Measurements from ENCODE around the gene NLRC3.

Gene NLRC3

DNA sequence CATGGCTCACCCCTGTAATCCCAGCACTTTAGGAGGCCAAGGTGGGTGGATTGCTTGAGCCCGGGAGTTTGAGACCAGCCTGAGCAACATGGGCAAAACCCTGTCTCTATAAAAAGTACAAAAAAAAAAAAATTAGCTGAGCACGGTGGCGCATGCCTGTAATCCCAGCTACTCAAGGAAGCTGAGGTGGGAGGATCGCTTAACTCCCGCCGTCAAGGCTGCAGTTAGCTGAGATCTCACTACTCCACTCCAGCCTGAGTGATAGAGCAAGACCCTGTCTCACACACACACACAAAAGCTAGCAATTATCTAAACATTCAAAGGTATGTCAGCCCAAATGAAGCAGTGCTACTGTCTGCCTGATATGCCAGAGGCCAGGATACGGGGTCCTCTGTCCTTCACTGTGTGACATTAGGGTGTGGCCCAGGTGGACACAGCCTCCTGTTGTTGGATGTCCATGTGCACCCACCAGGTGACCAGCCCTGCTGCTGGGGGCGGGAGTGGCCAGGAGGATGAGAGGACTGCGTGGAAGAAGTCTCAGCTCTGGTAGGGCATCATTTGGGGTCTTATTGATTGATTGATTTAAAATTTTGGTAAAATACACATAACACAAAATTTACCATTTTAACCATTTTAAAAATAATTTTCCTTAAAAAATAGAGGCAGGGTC is 3.9 kb downstream of the NLRC3 start:
- no peak for DNase-seq (ENCODE audit: low read depth)
- TF ChIP-seq, protein P1, sequence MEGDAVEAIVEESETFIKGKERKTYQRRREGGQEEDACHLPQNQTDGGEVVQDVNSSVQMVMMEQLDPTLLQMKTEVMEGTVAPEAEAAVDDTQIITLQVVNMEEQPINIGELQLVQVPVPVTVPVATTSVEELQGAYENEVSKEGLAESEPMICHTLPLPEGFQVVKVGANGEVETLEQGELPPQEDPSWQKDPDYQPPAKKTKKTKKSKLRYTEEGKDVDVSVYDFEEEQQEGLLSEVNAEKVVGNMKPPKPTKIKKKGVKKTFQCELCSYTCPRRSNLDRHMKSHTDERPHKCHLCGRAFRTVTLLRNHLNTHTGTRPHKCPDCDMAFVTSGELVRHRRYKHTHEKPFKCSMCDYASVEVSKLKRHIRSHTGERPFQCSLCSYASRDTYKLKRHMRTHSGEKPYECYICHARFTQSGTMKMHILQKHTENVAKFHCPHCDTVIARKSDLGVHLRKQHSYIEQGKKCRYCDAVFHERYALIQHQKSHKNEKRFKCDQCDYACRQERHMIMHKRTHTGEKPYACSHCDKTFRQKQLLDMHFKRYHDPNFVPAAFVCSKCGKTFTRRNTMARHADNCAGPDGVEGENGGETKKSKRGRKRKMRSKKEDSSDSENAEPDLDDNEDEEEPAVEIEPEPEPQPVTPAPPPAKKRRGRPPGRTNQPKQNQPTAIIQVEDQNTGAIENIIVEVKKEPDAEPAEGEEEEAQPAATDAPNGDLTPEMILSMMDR (IDR thresholded peaks at IDR 0.05; ENCODE audit: low read length, missing control alignments): no peak
- no peak overlapping the region for H3K4me3 ChIP-seq (replicated peaks; ENCODE audit: low read depth, low read length)

DNA sequence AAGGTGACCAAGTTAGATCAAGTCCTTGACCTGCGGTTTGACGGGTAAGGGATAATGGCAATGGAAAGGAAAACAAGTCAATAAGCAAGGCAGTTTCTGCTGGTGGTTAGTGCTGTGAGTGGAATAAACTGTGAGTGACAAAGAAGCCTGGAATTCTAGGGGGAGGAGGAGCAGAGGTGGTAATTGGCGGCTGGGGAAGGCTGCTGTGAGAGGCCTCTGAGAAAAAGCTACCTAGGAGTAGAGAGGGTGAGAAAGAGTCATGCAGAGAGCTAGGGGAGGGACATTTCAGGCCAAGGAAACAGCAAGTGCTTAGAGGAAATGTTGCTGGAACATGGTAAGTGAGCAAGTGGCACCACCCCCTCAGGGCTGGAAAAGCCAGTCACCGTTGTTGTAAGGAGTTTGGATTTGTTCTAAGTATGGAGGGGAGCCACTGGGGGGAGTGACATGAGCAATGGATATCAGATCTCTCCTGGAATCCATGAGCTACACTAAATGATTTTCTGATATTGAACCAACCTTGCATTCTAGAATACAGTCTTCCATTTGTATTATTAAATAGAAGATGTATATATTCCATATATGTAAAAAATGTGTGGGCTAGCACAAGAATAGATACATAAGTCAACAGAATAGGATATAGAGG is 6.7 kb downstream of the NLRC3 start:
- TF ChIP-seq, protein P1 (IDR thresholded peaks at IDR 0.05; ENCODE audit: low read length, missing control alignments): no peak
- no peak for DNase-seq (ENCODE audit: low read depth)
- H3K4me3 ChIP-seq (replicated peaks; ENCODE audit: low read depth, low read length): no peak overlapping the region

DNA sequence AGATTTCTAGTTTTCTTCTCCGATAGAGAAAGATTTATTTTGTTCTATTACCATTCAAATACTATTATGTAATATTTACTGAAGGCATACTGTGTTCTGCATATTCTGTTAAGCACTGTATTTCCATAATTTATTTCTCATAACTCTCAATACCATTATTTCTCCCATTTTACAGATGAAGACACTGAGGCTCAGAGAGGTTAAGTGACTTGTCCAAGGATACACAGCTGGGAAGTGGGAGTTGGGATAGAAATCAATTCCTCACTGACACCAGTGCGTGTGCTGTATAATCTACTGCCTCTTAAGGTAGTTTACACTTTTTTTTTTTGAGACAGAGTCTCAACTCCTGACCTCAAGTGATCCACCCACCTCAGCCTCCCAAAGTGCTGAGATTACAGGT is 7.4 kb downstream of the NLRC3 start:
- H3K4me3 ChIP-seq (replicated peaks; ENCODE audit: low read depth, low read length): no peak overlapping the region
- DNase-seq (ENCODE audit: low read depth): no peak
- TF ChIP-seq, protein P1 (IDR thresholded peaks at IDR 0.05; ENCODE audit: low read length, missing control alignments): no peak

DNA sequence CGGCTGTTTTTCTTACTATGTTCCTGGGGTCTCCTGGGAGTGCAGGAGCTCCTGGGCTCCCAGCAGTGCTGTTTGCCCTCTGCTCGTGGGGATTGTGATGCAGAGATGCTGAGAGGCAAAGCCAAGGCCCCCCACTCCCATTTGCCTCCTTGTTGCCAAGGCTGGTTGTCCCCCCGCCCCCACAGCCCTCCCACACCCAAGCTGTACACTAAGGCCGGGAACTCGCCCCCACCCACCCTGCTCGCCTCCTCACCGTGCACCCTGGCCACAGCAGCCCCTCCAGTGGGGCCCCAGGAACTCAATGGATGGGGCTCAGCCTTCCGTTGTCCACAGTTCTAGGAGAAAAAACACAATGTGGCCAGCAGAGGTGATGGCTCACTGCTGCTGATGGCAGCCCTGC is 10.2 kb downstream of the NLRC3 start:
- TF ChIP-seq, protein P1 (IDR thresholded peaks at IDR 0.05; ENCODE audit: low read length, missing control alignments): no peak
- H3K4me3 ChIP-seq (replicated peaks; ENCODE audit: low read depth, low read length): no peak overlapping the region
- DNase-seq (ENCODE audit: low read depth): no peak

DNA sequence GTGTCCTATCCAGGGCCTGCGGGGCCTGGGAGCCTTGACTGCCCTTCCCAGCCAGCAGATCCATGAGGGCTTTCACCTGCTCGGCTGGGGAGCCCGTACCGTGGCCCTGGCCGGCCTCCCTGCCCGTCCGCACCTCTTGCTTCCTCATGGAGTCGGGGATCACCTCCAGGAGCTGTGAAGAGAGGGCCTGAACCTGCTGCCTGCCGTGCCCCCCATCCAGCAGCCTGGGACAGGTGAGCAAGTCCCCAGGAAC is 12.4 kb downstream of the NLRC3 start:
- no peak overlapping the region for H3K4me3 ChIP-seq (replicated peaks; ENCODE audit: low read depth, low read length)
- DNase-seq (ENCODE audit: low read depth): no peak
- TF ChIP-seq, protein P1 (IDR thresholded peaks at IDR 0.05; ENCODE audit: low read length, missing control alignments): no peak

DNA sequence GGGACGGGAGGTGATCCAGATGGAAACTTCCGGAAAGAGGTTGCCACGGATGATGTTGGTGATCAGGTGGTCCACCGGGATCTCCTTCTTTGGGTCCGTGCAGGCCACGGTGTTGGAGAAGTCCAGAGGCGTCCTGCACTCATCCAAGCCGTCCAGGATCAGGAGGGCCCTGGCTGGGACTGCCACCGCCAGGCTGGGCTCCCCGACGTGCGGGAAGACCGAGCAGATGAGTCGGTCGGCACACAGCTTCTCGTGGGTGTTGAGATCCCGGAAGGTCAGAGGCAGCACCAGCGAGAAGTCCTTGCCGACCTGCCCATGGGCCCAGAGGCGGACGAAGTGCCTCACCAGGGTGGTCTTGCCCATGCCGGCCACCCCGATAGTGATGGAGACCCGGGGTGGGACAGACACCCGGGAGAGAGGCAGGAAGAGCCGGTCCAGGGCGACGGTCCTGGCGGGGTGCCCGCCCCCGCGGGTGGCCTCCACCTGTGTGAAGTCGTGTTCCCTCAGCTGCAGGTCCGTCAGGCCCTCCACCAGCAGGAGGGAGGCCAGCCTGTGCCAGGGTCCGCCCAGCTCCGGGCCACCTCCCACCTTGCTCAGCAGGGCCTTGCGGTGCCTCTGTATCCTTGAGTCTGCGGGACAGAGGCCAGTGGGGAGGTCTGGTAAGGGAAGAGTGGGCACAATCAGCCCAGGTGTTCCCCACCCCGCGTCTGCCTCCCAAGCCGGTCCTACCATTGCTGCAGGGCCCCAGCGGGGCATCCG is 12.9 kb downstream of the NLRC3 start:
- TF ChIP-seq, protein P1 (IDR thresholded peaks at IDR 0.05; ENCODE audit: low read length, missing control alignments): no peak
- no peak for DNase-seq (ENCODE audit: low read depth)
- H3K4me3 ChIP-seq (replicated peaks; ENCODE audit: low read depth, low read length): no peak overlapping the region

Measured in fibroblast of pulmonary artery (primary cell).